Thyroid gland (tissue), 4 donors: ENCODE data around the gene RHO.

Experiments
- CTCF ChIP-seq, 6 experiments: fragments of 200-600 bp in 3 of 6; fragments of 450-650 bp in 3 of 6; sonication (generic) in 3 of 6; IDR thresholded peaks; one replicate each; pipeline ENCODE4 v1.5.1; 2016 to 2019; ENCODE audit warnings: antibody characterized with exemption in 6 of 6, mild to moderate bottlenecking in 2 of 6, inconsistent platforms in 1 of 6, moderate library complexity in 1 of 6
- POLR2A ChIP-seq, 2 donors: fragments of 450-650 bp; IDR thresholded peaks; one replicate each; pipeline ENCODE4 v1.6.1; 2017; ENCODE audit warnings: antibody characterized with exemption in 2 of 2, mild to moderate bottlenecking in 2 of 2, moderate library complexity in 1 of 2

- TF ChIP-seq CTCF (IDR thresholded peaks at IDR 0.05), result no peak
- no peak for TF ChIP-seq POLR2A (IDR thresholded peaks at IDR 0.05)
Measured at GRCh38 chr3:129564981-129565644, 36.7 kb downstream of the RHO start.
